ENCODE measurements around the gene THAP7.
A peak's percentile ranks its signal among the peaks of the same experiment; 100 is the strongest.

The THAP7 gene

GRCh38 chr22:20977019-20977418, 24.9 kb downstream of the THAP7 start:
- no peak for DNase-seq

DNA sequence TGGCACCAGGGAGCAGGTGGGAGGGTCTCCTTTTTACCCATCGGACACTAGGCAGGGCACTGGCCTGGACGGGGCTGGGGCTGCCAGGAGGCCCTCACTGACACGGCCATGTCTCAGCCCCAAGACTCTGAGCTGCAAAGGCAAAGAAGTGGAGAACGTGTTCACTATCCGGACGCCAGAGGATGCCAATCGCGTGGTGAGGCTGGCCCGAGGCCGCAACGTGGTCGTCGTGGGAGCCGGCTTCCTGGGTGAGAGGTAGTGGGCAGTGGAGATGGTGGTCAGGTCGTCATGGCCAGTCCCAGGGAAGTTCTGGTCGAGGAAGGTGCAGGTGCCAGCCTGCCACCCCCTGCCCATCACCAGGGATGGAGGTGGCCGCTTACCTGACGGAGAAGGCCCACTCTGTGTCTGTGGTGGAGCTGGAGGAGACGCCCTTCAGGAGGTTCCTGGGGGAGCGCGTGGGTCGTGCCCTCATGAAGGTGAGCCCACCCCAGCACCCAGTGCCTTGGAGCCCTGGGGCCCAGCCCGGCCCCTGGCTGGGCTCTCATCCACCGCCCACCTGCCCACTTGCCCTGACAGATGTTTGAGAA, 25.5 kb downstream of the THAP7 start:
- DNase-seq, result no peak

- no peak for DNase-seq
Measured at GRCh38 chr22:20975541-20976290, 26.2 kb downstream of the THAP7 start.

DNA sequence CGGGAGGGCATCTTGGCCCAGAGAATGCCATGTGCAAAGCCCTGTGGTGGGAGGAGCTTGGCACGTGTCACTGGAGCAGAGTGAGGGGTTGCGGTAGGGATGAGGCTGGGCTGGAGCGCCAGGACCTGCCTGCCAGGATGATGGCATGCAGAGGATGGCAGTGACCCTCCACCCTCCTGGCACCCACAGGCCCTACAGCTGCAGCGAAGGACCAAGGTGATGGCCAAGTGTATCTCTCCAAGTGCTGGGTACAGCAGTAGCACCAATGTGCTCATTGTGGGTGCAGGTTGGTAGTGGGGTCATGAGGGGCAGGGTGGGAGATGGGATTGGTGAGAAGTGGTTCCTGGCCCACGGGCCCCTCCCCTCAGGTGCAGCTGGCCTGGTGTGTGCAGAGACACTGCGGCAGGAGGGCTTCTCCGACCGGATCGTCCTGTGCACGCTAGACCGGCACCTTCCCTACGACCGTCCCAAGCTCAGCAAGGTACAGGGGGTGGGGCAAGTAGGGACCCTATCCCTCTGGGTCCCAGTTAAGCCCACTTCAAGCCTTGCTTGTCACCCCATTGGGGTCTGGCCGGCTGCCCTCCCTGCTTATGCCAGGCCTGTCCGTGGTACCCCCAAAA, 27.5 kb downstream of the THAP7 start:
- DNase-seq, result no peak

DNA sequence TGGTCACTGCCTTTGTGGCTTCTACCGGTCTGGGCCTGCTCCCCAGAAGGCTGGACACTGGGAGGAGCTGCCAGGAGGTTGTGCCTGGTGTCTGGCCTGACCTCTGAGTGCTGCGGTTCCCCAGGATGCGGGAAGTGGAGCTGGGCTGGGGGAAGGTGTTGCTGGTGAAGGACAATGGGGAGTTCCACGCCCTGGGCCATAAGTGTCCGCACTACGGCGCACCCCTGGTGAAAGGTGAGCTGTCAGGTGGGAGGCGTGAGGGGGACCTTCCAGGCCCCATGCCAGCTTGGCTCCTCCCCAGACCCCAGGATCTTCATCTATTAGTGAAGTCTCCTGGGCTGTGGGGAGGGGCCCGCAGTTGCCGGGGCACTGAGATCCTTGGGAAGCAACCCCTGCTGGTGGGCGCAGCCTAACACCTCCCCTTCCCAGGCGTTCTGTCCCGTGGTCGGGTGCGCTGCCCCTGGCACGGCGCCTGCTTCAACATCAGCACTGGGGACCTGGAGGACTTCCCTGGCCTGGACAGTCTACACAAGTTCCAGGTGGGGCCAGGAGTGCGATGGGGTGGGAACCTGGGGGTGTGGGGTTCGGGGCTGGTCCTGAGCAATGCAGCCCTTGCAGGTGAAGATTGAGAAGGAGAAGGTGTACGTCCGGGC, 28.2 kb downstream of the THAP7 start:
- DNase-seq, result no peak

DNA sequence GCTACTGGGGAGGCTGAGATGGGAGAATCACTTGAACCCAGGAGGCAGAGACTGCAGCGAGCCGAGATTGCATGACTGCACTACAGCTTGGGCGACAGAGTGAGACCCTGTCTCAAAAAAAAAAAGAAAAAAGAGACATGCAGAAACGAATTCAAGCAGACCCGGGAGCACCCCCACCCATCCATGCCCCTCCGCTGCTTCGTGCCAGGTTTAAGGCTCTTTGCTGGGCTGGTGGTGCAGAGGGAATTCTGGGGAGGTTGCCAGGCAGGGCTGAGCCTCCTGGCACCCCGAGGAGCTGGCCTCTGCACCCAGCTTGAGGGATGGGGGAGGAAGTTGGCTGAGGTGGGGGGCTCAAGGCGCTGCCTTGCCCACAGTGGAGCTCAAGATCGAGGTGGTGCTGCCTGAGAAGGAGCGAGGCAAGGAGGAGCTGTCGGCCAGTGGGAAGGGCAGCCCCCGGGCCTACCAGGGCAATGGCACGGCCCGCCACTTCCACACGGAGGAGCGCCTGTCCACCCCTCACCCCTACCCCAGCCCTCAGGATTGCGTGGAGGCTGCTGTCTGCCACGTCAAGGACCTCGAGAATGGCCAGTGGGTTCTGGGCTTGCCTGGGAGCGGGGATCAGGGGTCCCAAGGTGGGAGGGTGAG, 28.9 kb downstream of the THAP7 start:
- DNase-seq, result no peak

DNA sequence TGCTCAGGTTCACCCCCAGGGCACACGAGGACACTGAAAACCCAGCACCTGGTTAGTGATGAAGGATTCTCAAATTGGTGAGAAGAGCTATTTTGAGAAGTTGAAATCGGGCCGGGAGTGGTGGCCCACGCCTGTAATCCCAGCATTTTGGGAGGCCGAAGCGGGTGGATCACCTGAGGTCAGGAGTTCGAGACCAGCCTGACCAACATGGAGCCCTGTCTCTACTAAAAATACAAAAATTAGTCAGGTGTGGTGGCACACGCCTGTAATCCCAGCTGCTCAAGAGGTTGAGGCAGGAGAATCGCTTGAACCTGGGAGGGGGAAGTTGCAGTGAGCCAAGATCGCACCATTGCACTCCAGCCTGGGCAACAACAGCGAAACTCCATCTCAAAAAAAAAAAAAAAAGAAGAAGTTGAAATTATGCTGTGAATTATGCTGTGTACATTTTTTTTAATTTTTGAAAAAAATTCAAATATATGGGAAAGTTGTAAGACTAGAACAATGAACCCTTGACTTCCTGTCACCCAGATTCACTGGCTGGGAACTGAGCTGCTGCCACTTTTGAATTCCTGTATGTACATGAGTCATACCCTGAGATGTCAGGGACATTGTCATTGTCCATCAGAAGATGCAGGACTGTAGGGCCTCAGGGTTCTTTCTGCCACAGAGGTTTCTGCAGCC, 29.8 kb downstream of the THAP7 start:
- peak; percentile 59 for DNase-seq

GRCh38 chr22:20970939-20971657, 30.8 kb downstream of the THAP7 start:
- DNase-seq, result no peak

GRCh38 chr22:20968281-20968977, 33.5 kb downstream of the THAP7 start:
- peak; percentile 76 for DNase-seq

DNA sequence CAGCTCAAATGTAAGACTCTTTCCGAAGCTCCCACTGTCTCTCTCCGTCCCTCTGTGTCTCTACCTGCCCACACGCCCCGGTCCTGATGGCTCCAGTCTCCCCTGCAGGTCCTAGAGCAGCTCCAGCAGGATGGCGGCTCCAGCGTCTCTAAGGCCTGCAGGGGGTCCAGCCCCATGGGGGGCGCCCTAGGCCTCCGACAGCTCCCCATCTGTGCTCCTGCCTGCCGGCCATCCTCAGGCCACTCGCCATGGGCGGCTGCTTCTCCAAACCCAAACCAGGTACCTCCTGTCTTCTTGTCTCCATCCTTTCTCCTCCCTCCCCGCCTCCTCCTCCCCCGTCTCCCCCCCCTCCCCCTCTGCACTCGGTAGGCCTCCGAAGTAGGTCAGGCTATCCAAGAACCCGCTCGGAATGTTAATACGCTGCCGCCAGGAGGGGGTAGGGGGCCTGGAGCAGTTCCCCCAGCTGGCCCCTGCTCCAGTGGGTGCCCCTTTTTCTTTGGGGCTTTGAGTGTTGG, 34.2 kb downstream of the THAP7 start:
- DNase-seq, result no peak

DNA sequence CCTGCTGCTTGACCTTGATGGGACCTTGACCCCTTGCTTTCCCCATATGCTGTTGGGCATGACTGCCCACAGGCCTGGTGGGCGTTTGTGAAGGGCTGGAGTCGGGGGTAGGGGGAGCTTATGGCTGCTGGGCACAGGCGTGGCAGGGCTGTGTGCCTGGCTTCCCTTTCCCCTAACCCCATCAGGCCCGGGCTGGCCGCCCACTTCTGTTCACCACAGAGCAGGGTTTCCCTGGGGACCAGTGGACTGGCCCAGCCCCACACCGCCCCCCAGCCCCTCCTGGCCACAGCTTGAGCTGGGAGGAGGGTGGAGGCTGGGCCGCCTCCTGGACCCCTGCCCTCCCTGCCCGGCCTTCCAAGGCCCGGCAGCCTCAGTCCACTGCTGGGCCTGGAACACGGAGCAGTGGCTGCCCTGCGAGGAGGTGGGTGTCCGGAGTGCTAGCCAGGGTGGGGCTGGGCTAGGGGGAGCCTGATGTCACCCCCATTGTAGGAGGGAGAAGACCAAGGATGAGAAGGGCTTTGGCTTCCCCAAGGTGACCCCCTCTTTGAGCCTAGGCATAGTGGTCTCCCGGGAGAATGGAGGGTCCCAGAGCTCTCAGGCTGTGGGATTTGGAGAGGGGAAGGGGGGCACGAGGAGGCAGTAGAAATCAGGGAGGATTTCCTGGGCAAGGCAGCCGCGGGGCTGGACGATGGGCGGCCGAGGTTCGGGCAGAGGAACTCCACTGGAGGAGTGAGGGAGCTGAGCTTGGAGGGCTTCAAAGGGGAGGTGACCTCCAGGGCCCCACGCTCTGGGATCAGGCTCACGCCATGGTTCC, 34.8 kb downstream of the THAP7 start, which contains the start of gene AIFM3:
AIFM3 (plus strand) TSS at position 373 of the 814 bp plus-strand sequence. CDS start 690 bp downstream, outside the sequence.
- no peak for DNase-seq

DNA sequence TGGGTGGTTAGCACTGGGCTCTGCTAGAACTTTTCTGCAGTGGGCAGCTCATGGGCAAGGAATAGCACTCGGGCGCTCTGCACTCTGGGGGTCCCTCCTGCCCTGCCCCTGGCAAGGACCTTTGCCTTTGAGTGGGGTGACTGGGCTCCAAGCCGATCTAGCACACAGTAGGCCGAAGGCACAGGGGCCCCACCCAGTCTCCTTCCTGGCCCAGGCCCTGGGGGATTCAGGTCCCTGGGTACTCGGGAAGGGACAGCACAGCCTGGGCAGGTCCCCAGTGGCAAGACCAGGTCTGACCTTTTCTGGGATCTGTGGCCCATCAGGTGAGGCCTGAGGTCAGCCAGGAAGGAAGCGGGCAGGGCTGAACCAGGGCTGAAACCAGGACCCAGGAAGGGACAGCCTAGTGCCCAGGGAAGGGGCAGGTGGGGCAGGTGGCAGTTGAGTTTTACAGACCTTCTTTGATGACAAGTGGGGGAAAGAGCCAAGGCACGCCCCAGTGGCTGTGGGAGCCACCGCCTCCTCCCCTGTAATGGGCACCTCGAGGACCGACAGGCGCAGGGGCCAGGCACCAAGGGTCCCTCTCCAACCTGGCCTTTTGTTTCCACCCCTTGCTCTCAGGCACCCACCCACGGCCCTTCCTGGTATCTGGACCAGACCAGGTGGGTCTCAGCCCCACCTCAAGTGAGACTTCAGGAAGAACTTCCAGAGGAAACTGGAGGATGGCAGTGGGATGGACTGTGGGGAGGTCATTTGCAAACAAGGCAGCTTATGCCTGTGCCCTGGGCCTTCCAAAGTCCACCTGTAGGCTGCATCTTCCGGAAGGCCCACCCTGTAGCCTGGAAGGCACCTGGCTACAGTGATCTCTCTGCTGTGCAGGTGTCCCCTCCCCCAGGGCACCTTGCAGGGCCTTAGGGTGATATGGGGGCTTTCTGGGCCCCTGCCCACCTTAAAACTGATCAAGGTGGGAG, 35.7 kb downstream of the THAP7 start:
- DNase-seq, result no peak

DNA sequence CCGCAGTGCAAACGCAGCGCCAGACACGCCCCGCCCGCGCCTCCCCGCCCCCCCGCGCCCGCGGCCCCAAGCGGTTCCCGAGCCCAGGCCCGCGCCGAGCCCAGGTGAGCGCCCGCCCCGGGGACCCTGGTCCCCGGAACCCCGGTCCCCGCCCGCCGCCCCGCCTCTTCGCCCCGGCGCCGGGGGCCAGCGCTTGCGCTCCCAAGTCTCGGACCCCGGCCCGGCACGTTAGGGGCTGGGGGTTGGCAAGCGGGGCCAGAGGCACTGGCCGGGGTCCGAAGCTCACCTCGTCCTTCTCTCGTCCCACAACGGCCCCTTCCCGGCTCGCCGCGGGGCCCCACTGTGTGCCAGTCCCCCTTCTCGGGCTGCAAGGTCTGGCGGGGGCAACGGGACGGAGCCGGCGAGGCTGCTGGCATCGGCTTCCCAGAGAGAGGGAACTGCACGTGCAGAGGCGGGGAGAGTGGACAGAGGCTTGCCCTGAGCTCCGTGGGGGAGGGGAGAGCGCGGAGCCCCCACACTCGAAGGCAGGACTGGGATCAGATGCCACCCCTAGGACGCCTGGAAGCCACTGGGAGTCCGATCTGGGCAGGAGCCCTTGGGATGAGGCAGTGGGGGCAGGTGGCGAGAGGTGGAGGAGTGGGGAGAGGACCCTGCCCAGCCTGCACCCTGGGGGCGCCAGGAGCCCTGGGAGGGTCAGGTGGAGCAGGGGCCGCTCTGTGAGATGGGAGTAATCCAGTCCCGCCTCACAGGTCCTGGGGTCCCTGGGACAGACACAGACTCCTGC, 36.6 kb downstream of the THAP7 start:
- DNase-seq, result no peak

GRCh38 chr22:20964799-20965103, 37.2 kb downstream of the THAP7 start:
- no peak for DNase-seq

GRCh38 chr22:20964090-20964798, 37.7 kb downstream of the THAP7 start:
- DNase-seq, result no peak

- DNase-seq, result no peak
Measured at GRCh38 chr22:20963201-20964052, 38.5 kb downstream of the THAP7 start.

Data from MV-4-11 (cell line).